ENCODE results near the gene TTC36. TPM values are rescaled to one million over a fixed set of nuclear protein-coding genes. Genes with fewer than 3 reads are reported as not detected.
A peak's percentile ranks its signal among the peaks of the same experiment; 100 is the strongest.

The TTC36 gene
- total RNA-seq, 1 experiment from 2014 or later, result 1.2 TPM

- peak within 1 kb of the TSS; percentile 62 to 67 for H3K4me3 ChIP-seq (ENCODE audit: low read depth in 2 of 2, low read length in 2 of 2)
- peak; percentile 76 for ATAC-seq
- POLR2A ChIA-PET, result no interaction called here
- BruUV-seq (replicated peaks), result no TSS peak
- H3K27me3 ChIP-seq (ENCODE audit: control insufficient read depth, insufficient read depth, low read length), result no peaks in the 10 kb centered on the region
- no peaks in the 10 kb centered on the region for H3K36me3 ChIP-seq (ENCODE audit: control insufficient read depth, insufficient read depth, low read length)
- CTCF ChIA-PET, result interaction anchor here (1.0 kb wide), 1 partner anchor 34 kb away, joined by 4 read pairs; no protein-coding TSS in a partner anchor
- peaks cover 21% of the 10 kb centered on the region for H3K4me1 ChIP-seq (ENCODE audit: control insufficient read depth, insufficient read depth, low read length)
- intact Hi-C loops (cut with micrococcal nuclease; ENCODE audit: unreplicated experiment) (loop anchor here (5.0 kb wide), 1 partner anchor 36 kb away; the partner anchor contains the start of gene IFT46), in situ Hi-C loops (cut with HindIII; ENCODE audit: low pct_unique_long_range_greater_than_20kb, low sequenced_read_pairs) (no loop called here)
- H3K9me3 ChIP-seq (ENCODE audit: control insufficient read depth, insufficient read depth, low read depth, low read length), result no peaks in the 10 kb centered on the region
- peak within 1 kb of the TSS; percentile 64 for H3K27ac ChIP-seq (ENCODE audit: low read length)
- 0 out of 2 replicates have a peak, but pooled peaks have one; percentile 23 for TF ChIP-seq SIN3A (IDR thresholded peaks at IDR 0.05; ENCODE audit: borderline replicate concordance, insufficient read depth, low read depth, low read length)
- TF ChIP-seq CTCF (IDR thresholded peaks at IDR 0.05), result no peak
- DNase-seq (ENCODE audit: low read depth, low spot score), result no peak
Measured at GRCh38 chr11:118530683-118531596, 3.7 kb downstream of the TTC36 start, which contains the start of gene TMEM25. TMEM25 (plus strand) TSS chr11:118531192; CDS start chr11:118531802, 610 bp downstream.

GRCh38 chr11:118531597-118532084 lies 4.4 kb downstream of the TTC36 start:
- Histone ChIP-seq H3K36me3 (ENCODE audit: control insufficient read depth, insufficient read depth, low read length) (no peaks in the 10 kb centered on the region), H3K27ac (ENCODE audit: low read length) (no peak overlapping the region), H3K4me1 (ENCODE audit: control insufficient read depth, insufficient read depth, low read length) (peaks cover 16% of the 10 kb centered on the region), H3K4me3 (ENCODE audit: low read depth in 2 of 2, low read length in 2 of 2) (peak overlapping the region; percentile 62 to 67), H3K27me3 (ENCODE audit: control insufficient read depth, insufficient read depth, low read length) (no peaks in the 10 kb centered on the region), H3K9me3 (ENCODE audit: control insufficient read depth, insufficient read depth, low read depth, low read length) (no peaks in the 10 kb centered on the region)
- CTCF ChIA-PET, result no interaction called here
- POLR2A ChIA-PET, result no interaction called here
- DNase-seq (ENCODE audit: low read depth, low spot score) (no peak), ATAC-seq (no peak)
- intact Hi-C loops (cut with micrococcal nuclease; ENCODE audit: unreplicated experiment), result loop anchor here (5.0 kb wide), 1 partner anchor 36 kb away; the partner anchor contains the start of gene IFT46
- in situ Hi-C loops (cut with HindIII; ENCODE audit: low pct_unique_long_range_greater_than_20kb, low sequenced_read_pairs), result no loop called here
- no TSS peak for BruUV-seq (replicated peaks)
- no peak for TF ChIP-seq POLR2AphosphoS5 (IDR thresholded peaks at IDR 0.05; ENCODE audit: low read depth, low read length)
- TF ChIP-seq REST (IDR thresholded peaks at IDR 0.05; ENCODE audit: insufficient read depth in 1 of 2, low read depth in 2 of 2, low read length in 1 of 2), result no peak
- no peak for TF ChIP-seq TCF7L2 (IDR thresholded peaks at IDR 0.05; ENCODE audit: low read depth, low read length)
- no peak for TF ChIP-seq CTCF (IDR thresholded peaks at IDR 0.05)
- no peak for TF ChIP-seq SIN3A (IDR thresholded peaks at IDR 0.05; ENCODE audit: borderline replicate concordance, insufficient read depth, low read depth, low read length)

All from Panc1 (cell line).